ENCODE results near the gene ERAL1. TPM values are rescaled to one million over a fixed set of nuclear protein-coding genes. Genes with fewer than 3 reads are reported as not detected.

Gene ERAL1
- polyA plus RNA-seq, 1 experiment: 84.1 TPM

DNA sequence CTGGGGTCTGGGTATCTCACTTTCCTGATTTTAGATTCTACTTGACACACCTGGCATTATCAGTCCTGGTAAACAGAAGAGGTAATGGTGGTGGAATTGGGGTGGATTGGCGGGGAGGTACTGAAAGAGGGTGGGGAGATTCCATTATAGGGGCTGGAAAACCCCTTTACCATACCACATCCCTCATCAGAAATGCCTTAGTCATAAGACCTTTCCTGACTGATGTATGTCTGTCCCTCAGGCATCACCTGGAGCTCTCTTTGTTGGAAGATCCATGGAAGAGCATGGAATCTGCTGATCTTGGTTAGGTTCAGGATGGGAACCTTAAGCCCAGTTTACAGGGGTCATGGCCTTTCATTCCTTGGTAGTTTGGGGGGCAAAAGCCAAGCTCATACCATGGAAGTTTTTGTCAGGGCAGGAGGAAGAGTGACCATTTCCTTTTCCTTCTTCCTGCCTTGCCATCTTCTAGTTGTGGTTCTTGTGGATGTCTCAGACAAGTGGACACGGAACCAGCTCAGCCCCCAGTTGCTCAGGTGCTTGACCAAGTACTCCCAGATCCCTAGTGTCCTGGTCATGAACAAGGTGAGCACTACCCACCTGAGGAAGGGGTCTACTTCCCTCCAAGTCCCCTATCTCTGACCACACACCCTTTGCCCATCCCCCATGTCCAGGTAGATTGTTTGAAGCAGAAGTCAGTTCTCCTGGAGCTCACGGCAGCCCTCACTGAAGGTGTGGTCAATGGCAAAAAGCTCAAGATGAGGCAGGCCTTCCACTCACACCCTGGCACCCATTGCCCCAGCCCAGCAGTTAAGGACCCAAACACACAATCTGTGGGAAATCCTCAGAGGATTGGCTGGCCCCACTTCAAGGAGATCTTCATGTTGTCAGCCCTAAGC, 3.3 kb downstream of the ERAL1 start:
- ChIA-PET POLR2A (no interaction called here), CTCF (interaction anchor here (1.0 to 1.6 kb wide), 3 partner anchors 34 to 131 kb away, joined by 3 to 4 read pairs (median 4); no protein-coding TSS in a partner anchor)
- Histone ChIP-seq H3K36me3 (ENCODE audit: control insufficient read depth, insufficient read depth, low read length) (peaks cover 15% of the 10 kb centered on the region), H3K27me3 (ENCODE audit: control insufficient read depth, insufficient read depth, low read length) (no peaks in the 10 kb centered on the region), H3K4me3 (ENCODE audit: low read depth, low read length) (no peak overlapping the region)
- TF ChIP-seq, protein P1, sequence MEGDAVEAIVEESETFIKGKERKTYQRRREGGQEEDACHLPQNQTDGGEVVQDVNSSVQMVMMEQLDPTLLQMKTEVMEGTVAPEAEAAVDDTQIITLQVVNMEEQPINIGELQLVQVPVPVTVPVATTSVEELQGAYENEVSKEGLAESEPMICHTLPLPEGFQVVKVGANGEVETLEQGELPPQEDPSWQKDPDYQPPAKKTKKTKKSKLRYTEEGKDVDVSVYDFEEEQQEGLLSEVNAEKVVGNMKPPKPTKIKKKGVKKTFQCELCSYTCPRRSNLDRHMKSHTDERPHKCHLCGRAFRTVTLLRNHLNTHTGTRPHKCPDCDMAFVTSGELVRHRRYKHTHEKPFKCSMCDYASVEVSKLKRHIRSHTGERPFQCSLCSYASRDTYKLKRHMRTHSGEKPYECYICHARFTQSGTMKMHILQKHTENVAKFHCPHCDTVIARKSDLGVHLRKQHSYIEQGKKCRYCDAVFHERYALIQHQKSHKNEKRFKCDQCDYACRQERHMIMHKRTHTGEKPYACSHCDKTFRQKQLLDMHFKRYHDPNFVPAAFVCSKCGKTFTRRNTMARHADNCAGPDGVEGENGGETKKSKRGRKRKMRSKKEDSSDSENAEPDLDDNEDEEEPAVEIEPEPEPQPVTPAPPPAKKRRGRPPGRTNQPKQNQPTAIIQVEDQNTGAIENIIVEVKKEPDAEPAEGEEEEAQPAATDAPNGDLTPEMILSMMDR (IDR thresholded peaks at IDR 0.05; ENCODE audit: insufficient read depth, low read depth, low read length): no peak
- DNase-seq (ENCODE audit: low read depth): no peak

GRCh38 chr17:28858801-28859355, 4.1 kb downstream of the ERAL1 start:
- TF ChIP-seq, protein P1 (IDR thresholded peaks at IDR 0.05; ENCODE audit: insufficient read depth, low read depth, low read length): no peak
- CTCF ChIA-PET: interaction anchor here (1.0 to 3.7 kb wide), 4 partner anchors 33 to 132 kb away, joined by 3 to 13 read pairs (median 4); no protein-coding TSS in a partner anchor
- POLR2A ChIA-PET: interaction anchor here (0.6 kb wide), 1 partner anchor 10 kb away, joined by 3 read pairs; no protein-coding TSS in a partner anchor
- DNase-seq (ENCODE audit: low read depth): no peak
- Histone ChIP-seq H3K4me3 (ENCODE audit: low read depth, low read length) (no peak overlapping the region), H3K36me3 (ENCODE audit: control insufficient read depth, insufficient read depth, low read length) (peaks cover 15% of the 10 kb centered on the region), H3K27me3 (ENCODE audit: control insufficient read depth, insufficient read depth, low read length) (no peaks in the 10 kb centered on the region)

GRCh38 chr17:28860363-28860808, 5.6 kb downstream of the ERAL1 start:
- TF ChIP-seq, protein P1 (IDR thresholded peaks at IDR 0.05; ENCODE audit: insufficient read depth, low read depth, low read length): no peak
- POLR2A ChIA-PET: no interaction called here
- Histone ChIP-seq H3K27me3 (ENCODE audit: control insufficient read depth, insufficient read depth, low read length) (no peaks in the 10 kb centered on the region), H3K36me3 (ENCODE audit: control insufficient read depth, insufficient read depth, low read length) (peaks cover 15% of the 10 kb centered on the region), H3K4me3 (ENCODE audit: low read depth, low read length) (no peak overlapping the region)
- CTCF ChIA-PET: interaction anchor here (0.5 to 3.7 kb wide), 2 partner anchors 9 to 98 kb away, joined by 3 to 13 read pairs; no protein-coding TSS in a partner anchor
- DNase-seq (ENCODE audit: low read depth): no peak

DNA sequence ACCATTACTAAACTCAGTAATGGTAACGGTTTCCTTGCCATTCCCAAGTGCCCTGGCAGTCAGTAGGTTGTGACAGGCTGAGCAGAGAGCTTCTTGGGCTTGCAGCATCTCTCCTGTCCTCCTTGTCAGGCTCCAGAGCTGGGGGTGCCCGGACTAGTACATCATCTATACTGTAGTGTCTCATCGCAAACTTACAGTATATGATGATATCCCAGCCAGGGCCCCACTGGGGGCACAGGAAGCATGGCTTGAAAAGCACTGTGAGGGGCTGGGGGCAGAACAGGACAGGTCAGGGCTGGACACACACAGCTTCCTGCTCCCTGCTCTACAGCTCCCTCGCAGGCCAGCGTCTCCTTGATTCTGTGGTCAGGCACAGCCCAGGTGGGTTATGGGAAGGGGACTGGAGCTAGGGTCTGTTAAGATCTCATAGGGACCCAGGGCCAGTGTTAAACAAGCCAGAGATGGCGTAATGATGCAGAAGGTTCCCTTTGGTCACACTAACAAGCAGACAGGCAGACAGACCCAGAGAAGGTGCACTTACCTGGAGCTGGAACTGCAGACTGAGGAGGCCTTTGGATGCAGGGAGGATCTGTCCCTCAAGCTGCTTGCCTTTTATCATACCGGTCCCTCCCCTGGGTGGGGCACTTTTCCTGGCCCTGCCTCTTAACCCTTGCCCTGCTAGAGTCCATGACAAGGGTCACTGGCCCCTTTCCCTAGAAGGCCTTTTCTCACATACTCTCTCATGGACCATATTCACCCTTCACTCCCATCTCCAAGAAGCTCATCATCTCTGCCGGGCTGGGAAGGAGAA, 6.8 kb downstream of the ERAL1 start:
- ChIA-PET POLR2A (no interaction called here), CTCF (interaction anchor here (0.9 to 3.7 kb wide), 3 partner anchors 18 to 112 kb away, joined by 3 to 13 read pairs (median 3); no protein-coding TSS in a partner anchor)
- Histone ChIP-seq H3K27me3 (ENCODE audit: control insufficient read depth, insufficient read depth, low read length) (no peaks in the 10 kb centered on the region), H3K4me3 (ENCODE audit: low read depth, low read length) (no peak overlapping the region), H3K36me3 (ENCODE audit: control insufficient read depth, insufficient read depth, low read length) (peaks cover 15% of the 10 kb centered on the region)
- no peak for DNase-seq (ENCODE audit: low read depth)
- TF ChIP-seq, protein P1 (IDR thresholded peaks at IDR 0.05; ENCODE audit: insufficient read depth, low read depth, low read length): no peak
